Neural cell (in vitro differentiated cells): ENCODE data around the gene ZNF467. TPM values are rescaled to one million over a fixed set of nuclear protein-coding genes. Genes with fewer than 3 reads are reported as not detected.

Experiments used
- H2AFZ ChIP-seq: fragments of 200-600, 300-800 bp; sonication (generic), shearing (Covaris generic); 2 replicates; pipeline ENCODE4 v1.6.0; 2014; ENCODE audit warnings: low read depth, mild to moderate bottlenecking, antibody characterized with exemption, low read length, moderate library complexity
- H3F3A ChIP-seq: fragments of 200-600 bp; shearing (Covaris generic); 2 replicates; pipeline ENCODE4 v1.6.1; 2016; ENCODE audit warnings: mild to moderate bottlenecking, moderate library complexity, mixed read lengths, antibody characterized with exemption, low read length; ENCODE audit not compliant: insufficient read depth, poor library complexity, severe bottlenecking
- H3K27ac ChIP-seq: fragments of 200-600, 300-800 bp; sonication (generic), shearing (Covaris generic); 2 replicates; pipeline ENCODE4 v1.5.1; 2014; ENCODE audit warnings: mild to moderate bottlenecking, low read length, moderate library complexity
- H3K27me3 ChIP-seq: fragments of 300-800, 200-600 bp; sonication (generic), shearing (Covaris generic); 2 replicates; pipeline ENCODE4 v1.6.0; 2014; ENCODE audit warnings: mild to moderate bottlenecking, low read depth, low read length, moderate library complexity; ENCODE audit not compliant: insufficient read depth
- H3K36me3 ChIP-seq: fragments of 300-800, 200-600 bp; sonication (generic), shearing (Covaris generic); 2 replicates; pipeline ENCODE4 v1.5.1; 2014; ENCODE audit warnings: mild to moderate bottlenecking, antibody characterized with exemption, low read length, moderate library complexity; ENCODE audit not compliant: insufficient read depth
- H3K4me2 ChIP-seq: fragments of 300-800, 200-600 bp; sonication (generic), shearing (Covaris generic); 2 replicates; pipeline ENCODE4 v1.6.0; 2014; ENCODE audit warnings: mild to moderate bottlenecking, low read length
- H3K4me3 ChIP-seq: fragments of 300-800, 200-600 bp; sonication (generic), shearing (Covaris generic); 2 replicates; pipeline ENCODE4 v1.5.1; 2014; ENCODE audit warnings: mild to moderate bottlenecking, low read length, moderate library complexity
- H3K79me2 ChIP-seq: fragments of 200-600 bp; shearing (Covaris generic); replicated peaks from 2 replicates; pipeline ENCODE4 v1.6.0; 2014; ENCODE audit warnings: mild to moderate bottlenecking, low read length, moderate library complexity; ENCODE audit not compliant: insufficient read depth
- H3K9ac ChIP-seq: fragments of 300-800, 200-600 bp; sonication (generic), shearing (Covaris generic); 2 replicates; pipeline ENCODE4 v1.6.1; 2016; ENCODE audit warnings: mild to moderate bottlenecking, low read length, mixed read lengths
- H3K9me2 ChIP-seq: fragments of 200-600 bp; shearing (Covaris generic); 2 replicates; pipeline ENCODE4 v1.6.1; 2016; ENCODE audit warnings: mild to moderate bottlenecking, low read length, mixed read lengths; ENCODE audit not compliant: insufficient read depth
- H3K9me3 ChIP-seq: fragments of 200-600, 300-800 bp; sonication (generic), shearing (Covaris generic); 2 replicates; pipeline ENCODE4 v1.6.1; 2016; ENCODE audit warnings: mild to moderate bottlenecking, mixed run types, low read length, moderate library complexity, mixed read lengths
- H4K20me1 ChIP-seq: fragments of 200-600 bp; shearing (Covaris generic); 2 replicates; pipeline ENCODE4 v1.6.1; 2016; ENCODE audit warnings: mild to moderate bottlenecking, mixed run types; ENCODE audit not compliant: insufficient read depth
- CTCF ChIP-seq: fragments of 450-650 bp; IDR thresholded peaks from 2 replicates; pipeline ENCODE4 v1.5.1; 2014; ENCODE audit warnings: antibody characterized with exemption, mild to moderate bottlenecking, moderate library complexity; ENCODE audit not compliant: poor library complexity, severe bottlenecking
- EP300 ChIP-seq: fragments of 450-650 bp; conservative IDR thresholded peaks from 2 replicates; pipeline ENCODE4 v1.6.1; 2014; ENCODE audit warnings: antibody characterized with exemption, mild to moderate bottlenecking, moderate library complexity; ENCODE audit not compliant: poor library complexity, severe bottlenecking
- EZH2 ChIP-seq: fragments of 200-600, 300-800 bp; shearing (Covaris generic), sonication (generic); IDR thresholded peaks from 2 replicates; pipeline ENCODE4 v1.6.1; 2014; ENCODE audit warnings: antibody characterized with exemption, low read length, borderline replicate concordance, mild to moderate bottlenecking; ENCODE audit not compliant: insufficient read depth, poor library complexity, severe bottlenecking
- MXI1 ChIP-seq: fragments of 450-650 bp; conservative IDR thresholded peaks from 2 replicates; pipeline ENCODE4 v1.6.1; 2014; ENCODE audit warnings: antibody characterized with exemption, mild to moderate bottlenecking; ENCODE audit not compliant: poor library complexity, severe bottlenecking
- POLR2AphosphoS5 ChIP-seq: IDR thresholded peaks from 2 replicates; pipeline ENCODE4 v1.6.1; 2012
- RAD21 ChIP-seq: fragments of 450-650 bp; conservative IDR thresholded peaks from 2 replicates; pipeline ENCODE4 v1.6.1; 2014; ENCODE audit warnings: antibody characterized with exemption, mild to moderate bottlenecking, moderate library complexity
- REST ChIP-seq: IDR thresholded peaks from 2 replicates; pipeline ENCODE4 v1.6.1; 2012; ENCODE audit warnings: borderline replicate concordance
- SMC3 ChIP-seq: fragments of 450-650 bp; conservative IDR thresholded peaks from 2 replicates; pipeline ENCODE4 v1.6.1; 2014; ENCODE audit warnings: antibody characterized with exemption, mild to moderate bottlenecking, moderate library complexity; ENCODE audit not compliant: poor library complexity
- TAF1 ChIP-seq: IDR thresholded peaks from 2 replicates; pipeline ENCODE4 v1.6.1; 2012; ENCODE audit warnings: low read depth
- polyA plus RNA-seq: library from polyadenylated mRNA; depleted of rRNA; stranded (reverse); fragments of >200 nt; gene quantifications from 2 replicates; pipeline ENCODE4 v1.2.3, GENCODE V29; 2014

ZNF467 gene
- polyA plus RNA-seq, 1 donor from 2014 or later: 11.9 TPM

GRCh38 chr7:149796287-149796860 is 23.0 kb upstream of the ZNF467 start:
- Histone ChIP-seq H3F3A (no peaks in the 10 kb centered on the region), H3K4me2 (no peak overlapping the region), H3K36me3 (no peaks in the 10 kb centered on the region), H3K9me2 (no peaks in the 10 kb centered on the region), H3K9me3 (no peaks in the 10 kb centered on the region), H3K27ac (no peak overlapping the region), H3K79me2 (no peaks in the 10 kb centered on the region), H2AFZ (no peak overlapping the region), H3K27me3 (no peaks in the 10 kb centered on the region), H3K9ac (no peak overlapping the region), H4K20me1 (no peaks in the 10 kb centered on the region), H3K4me3 (no peak overlapping the region)
- TF ChIP-seq REST: no peak
- TF ChIP-seq SMC3: no peak
- TF ChIP-seq TAF1: no peak
- TF ChIP-seq CTCF: no peak
- no peak for TF ChIP-seq EP300

- Histone ChIP-seq H3K9me2 (no peaks in the 10 kb centered on the region), H3K9ac (no peak overlapping the region), H2AFZ (no peak overlapping the region), H4K20me1 (no peaks in the 10 kb centered on the region), H3K79me2 (no peaks in the 10 kb centered on the region), H3K4me2 (no peak overlapping the region), H3K27me3 (no peaks in the 10 kb centered on the region), H3K9me3 (no peaks in the 10 kb centered on the region), H3K4me3 (no peak overlapping the region), H3K27ac (no peak overlapping the region), H3F3A (no peaks in the 10 kb centered on the region), H3K36me3 (no peaks in the 10 kb centered on the region)
- no peak for TF ChIP-seq MXI1
- TF ChIP-seq EZH2: no peak
- no peak for TF ChIP-seq RAD21
- no peak for TF ChIP-seq SMC3
- no peak for TF ChIP-seq POLR2AphosphoS5
- no peak for TF ChIP-seq CTCF
- TF ChIP-seq REST: no peak
- TF ChIP-seq TAF1: no peak
- TF ChIP-seq EP300: no peak
Measured at GRCh38 chr7:149795126-149795525, 21.7 kb upstream of the ZNF467 start.
